GM21528 (cell line): Measurements from ENCODE around the gene OOEP.
A peak's percentile ranks its signal among the peaks of the same experiment; 100 is the strongest.
"Not testable (repeated sequence)": the region's sequence is repeated elsewhere in the genome, so short reads cannot be mapped to it uniquely, and the experiment has no call there.

Source experiments
- ATAC-seq: cut with Tn5 transposase; IDR thresholded peaks from one replicate; pipeline ENCODE4 v1.9.1; 2021; ENCODE audit warnings: mild to moderate bottlenecking, moderate library complexity; ENCODE audit not compliant: unreplicated experiment, low FRiP score

OOEP gene

DNA sequence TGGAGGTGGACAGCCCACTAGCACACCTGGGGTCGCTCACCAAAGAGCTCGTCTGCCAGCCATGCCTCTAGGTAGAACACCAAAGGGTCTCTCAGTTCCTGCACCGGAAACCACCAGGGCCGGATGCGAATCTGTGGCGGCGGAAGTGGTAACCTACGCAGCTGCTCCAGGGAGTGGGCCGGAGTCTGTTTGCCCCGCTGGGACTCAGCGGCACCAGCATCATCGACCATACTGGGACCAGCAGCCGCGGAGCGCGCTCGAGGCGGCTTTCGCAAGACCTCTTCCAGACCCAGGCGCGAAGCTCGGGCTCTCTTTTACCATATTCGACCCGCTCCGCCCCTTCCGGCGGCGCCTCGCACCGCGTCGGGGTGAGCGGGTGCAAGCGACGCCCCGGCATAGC is at the start of gene OOEP:
TSS of gene OOEP (minus strand) at position 335 of the 400 bp plus-strand sequence. CDS start at position 230, 105 bp downstream.
- no peak for ATAC-seq

DNA sequence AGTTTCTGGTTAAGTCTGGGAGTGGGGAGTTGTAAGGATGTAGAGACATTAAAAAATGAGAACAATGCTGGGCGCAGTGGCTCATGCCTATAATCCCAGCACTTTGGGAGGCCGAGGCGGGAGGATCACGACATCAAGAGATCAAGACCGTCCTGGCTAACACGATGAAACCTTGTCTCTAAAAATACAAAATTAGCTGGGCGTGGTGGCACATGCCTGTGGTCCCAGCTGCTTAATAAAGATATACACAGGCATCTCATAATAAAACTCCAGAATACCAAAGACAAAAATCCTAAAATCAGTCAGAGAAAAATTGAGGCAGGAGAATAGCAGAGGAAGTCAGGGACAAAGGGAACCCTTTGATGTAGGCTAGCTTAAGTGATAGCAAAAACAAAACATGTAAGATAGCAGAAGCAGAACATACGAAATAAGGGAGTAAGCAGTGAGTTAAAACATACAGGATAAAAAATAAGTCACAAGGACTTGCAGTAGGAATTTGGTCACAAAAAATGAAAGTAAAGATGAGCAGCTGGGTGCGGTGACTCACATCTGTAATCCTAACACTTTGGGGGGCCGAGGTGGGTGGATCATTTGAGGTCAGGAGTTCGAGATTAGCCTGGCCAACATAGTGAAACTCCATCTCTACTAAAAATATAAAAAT is 48.5 kb upstream of the OOEP start:
- ATAC-seq, result no peak

DNA sequence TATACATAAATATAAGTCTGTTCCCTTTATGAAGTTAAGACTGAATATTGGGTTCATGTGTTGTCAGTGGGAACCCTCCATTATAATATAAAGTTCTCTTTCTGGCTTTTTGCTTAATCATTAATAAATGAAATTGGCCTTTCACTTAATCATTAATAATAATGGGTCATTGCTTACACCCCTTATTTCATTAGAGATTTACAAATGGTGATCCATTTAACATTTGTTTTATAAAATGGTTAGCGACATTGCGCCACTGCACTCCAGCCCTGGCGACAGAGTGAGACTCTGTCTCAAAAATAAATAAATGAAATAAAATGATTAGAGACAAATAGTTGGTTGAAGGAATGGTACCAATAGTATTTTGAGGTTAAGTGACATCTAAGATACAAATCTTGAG is 43.4 kb upstream of the OOEP start:
- no peak for ATAC-seq

DNA sequence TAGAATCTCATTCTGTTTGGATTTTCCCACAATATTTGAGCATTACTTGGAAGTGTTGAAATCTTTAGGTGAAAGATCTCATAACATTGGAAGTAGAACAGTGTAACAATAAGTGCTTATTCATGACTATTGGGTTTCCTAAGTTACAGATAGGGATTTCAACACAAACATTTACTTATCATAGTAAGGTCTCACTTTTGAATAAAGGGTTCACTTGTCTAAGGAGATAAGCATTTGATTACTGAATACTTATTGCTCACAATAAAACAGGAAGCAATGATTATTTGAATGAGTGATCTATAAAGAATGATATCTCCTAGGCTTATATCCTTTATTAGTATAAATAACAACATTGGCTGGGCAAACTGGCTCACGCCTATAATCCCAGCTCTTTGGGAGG is 39.7 kb upstream of the OOEP start:
- no peak for ATAC-seq

DNA sequence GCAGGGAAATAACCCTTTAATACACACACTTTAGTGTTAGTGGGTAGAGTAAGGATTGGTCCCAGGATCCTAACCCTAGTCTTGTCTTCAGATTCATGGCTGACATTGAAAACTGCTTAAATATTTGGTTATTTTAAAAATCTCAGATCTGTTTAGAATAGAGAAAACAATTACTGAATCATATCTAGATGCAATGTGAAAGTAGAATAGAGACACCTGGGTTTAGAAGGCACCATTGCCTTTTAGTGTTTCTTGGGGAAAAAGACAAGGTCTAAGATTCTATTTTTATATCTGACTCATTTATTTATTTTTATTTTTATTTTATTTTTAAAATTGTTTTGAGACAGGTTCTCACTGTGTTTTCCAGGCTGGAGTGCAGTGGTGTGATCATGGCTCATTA is 31.0 kb upstream of the OOEP start:
- no peak for ATAC-seq

DNA sequence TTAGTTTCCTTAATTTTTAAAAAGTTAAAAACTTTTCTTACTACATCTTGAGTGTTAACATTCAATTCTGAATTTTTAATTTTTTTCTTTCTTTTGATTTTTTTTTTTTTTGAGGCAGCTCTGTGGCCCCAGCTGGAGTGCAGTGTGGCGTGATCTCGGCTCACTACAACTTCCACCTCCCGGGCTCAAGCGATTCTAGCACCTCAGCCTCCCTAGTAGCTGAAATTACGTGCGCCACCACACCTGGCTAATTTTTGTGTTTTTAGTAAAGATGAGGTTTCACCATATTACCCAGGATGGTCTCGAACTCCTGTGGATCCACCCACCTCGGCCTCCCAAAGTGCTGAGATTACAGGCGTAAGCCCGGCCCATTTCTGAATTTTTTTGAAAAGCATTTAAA is 26.2 kb upstream of the OOEP start:
- ATAC-seq, result peak; percentile 65

DNA sequence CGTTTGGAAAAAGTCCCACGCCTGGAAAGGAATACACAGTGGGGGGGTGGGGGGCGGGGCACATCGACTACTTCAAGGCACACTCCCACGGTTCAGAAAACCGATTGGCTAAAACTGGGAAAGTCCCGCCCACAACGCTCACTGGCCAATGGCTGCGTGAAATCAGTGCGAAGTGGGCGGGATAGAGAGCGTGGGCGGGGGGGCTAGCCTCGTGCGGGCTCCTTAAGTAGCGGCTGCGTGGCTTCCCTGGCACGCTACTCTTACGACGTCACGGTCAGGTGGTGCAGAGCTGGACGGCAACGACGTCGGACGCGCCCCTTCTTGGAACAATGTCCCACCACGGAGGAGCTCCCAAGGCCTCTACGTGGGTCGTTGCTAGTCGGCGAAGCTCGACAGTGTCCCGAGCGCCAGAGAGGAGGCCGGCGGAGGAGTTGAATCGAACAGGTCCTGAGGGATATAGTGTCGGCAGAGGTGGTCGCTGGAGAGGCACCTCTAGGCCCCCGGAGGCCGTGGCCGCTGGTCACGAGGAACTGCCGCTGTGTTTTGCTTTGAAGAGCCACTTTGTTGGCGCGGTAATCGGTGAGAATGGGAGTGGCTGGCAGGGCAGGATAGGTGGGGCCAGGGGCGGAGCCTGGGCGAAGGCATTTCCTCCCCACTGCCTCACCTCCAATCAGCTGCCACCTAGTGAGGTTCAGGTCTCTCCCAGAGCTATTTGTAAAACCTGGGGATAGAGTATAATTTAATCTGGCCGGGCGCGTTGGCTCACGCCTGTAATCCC is 25.1 kb upstream of the OOEP start, which contains the start of gene DDX43:
TSS of gene DDX43 (plus strand) at position 252 of the 778 bp plus-strand sequence. CDS start at position 330, 78 bp downstream.
- ATAC-seq, result no peak

DNA sequence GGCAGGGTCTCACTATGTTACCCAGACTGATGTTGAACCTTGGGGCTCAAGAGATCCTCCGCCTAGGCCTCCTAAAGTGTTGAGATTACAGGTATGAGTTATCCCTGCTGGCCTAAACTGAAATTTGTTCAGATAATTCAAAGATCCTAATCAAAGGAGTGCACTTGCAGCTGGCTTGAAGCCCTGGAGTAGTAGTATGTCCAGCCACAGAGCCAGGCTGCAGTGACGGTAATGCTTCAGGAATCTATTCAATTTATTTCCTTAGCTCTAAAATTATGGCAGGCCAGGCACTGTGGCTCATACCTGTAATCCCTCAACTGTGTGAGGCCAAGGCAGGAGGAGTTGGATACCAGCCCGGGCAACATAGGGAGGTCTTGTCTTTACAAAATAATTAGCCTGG is 23.6 kb upstream of the OOEP start:
- ATAC-seq, result no peak

DNA sequence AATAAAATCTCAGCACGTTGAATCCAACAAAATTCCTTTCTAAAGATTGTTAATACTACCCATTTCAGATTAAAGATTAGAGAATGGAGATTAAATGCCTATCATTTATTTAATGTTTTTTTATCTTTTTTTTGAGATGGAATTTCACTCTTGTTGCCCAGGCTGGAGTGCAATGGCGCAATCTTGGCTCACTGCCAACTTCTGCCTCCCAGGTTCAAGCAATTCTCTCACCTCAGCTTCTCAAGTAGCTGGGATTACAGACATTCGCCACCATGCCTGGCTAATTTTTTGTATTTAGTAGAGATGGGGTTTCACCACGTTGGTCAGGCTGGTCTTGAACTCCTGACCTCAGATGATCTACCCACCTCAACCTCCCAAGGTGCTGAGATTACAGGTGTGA is 22.5 kb upstream of the OOEP start:
- ATAC-seq, result not testable (repeated sequence)

DNA sequence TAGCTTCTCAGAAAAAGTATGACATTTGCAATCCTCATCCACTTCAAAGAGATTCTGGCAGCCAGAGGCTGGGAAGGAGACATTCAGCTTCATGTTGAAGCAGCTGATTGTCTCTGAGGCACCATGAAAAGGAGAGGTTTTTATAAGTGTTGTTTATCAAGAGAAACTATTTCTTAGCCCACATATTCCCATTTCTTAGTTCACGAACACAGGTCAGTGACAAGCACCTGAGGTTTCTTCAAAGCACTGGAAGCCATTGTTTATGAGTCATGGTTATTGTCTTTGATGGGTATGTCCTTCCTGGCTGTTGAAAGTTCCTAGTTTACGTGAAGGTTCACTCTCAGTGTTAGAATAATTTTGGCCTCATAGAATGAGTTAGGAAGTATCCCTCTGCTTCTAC is 22.0 kb upstream of the OOEP start:
- no peak for ATAC-seq

DNA sequence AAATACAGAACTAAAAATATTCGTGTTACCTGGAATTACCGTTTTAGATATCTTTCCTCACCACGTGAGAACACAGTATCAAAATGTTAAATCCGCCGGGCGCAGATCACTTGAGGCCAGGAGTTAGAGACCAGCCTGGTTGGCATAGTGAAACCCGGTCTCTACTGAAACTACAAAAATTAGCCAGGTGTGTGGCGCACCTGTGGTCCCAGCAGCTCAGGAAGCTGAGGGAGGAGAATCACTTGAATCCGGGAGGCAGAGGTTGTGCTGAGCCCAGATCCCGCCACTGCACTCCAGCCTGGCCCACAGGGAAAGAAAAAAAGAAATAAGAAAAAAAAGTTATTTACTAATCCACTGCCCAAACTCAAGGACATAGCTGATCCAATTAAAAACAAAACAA is 20.2 kb upstream of the OOEP start:
- no peak for ATAC-seq

DNA sequence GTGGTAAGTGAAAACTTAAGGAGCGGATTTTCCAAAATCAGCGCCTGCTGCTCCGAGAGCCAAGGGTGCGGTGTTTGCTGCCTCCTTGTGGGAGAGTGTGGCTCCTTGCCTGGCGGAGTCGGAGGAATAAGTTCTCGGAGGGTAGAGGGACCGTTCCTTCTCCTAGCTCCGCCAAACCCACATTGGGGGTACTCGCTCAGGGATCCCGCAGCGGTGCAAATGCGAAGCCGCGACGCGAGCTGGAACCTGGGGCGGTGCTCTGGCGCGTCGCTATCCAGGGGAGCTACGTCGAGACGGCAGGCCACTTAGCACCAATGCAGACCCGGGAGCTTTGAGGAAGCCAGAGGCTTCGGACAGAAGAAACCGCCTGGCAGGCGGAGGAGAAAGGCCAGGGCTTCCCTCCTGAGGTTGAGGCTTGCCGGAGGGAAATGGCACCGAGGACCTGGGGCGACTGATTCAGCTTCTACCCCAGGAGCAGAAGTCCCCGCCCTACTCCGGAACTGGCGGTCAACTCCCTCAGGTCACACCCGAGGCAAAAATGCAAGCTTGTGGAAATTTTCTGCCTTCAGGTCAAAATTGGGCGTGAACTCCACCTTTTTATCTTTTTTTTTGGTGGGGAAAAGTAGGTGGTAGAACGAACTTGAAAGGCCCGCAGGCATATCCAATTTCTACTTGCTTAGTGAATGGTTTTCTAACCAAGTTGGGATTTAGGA is 19.3 kb upstream of the OOEP start:
- peak; percentile 81 for ATAC-seq

DNA sequence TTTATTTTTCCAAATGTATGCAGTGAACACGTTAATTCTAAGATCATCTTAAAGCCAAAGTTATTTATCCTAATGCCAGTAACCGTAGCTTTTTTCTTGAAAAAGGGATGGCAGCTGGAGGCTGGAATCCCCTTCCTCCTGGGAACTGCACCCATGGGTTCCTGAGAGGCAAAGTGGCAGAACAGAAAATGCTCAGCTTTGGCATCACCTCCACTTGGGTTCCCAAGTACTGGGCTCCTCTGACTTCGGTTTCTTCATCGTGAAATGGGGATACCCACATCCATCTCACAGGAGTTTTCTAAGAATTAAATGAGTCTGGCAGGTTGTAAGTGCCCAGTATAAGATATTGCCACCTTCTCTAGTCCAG is 18.7 kb upstream of the OOEP start:
- no peak for ATAC-seq

DNA sequence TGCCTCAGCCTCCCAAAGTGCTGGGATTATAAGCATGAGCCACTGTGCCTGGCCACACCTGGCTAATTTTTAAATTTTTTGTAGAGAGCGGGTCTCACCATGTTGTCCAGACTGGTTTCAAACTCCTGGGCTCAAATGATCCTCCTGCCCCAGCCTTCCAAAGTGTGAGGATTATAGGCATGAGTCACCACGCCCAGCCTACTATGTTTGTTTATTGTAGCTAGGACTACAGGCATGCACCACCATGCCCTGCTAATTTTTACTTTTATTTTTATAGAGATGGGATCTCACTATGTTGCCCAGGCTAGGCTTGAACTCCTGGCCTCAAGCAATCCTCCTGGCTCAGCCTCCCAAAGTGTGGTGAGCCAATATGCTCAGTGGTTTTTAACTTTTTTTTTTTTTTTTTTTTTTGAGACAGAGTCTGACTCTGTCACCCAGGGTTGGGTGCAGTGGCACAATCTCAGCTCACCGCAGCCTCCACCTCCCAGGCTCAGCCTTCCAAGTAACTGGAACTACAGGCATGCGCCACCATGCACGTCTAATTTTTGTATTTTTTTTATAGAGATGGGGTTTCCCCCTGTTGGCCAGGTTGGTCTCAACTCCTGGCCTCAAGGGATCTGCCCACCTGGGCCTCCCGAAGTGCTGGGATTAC is 12.9 kb upstream of the OOEP start:
- ATAC-seq, result no peak

DNA sequence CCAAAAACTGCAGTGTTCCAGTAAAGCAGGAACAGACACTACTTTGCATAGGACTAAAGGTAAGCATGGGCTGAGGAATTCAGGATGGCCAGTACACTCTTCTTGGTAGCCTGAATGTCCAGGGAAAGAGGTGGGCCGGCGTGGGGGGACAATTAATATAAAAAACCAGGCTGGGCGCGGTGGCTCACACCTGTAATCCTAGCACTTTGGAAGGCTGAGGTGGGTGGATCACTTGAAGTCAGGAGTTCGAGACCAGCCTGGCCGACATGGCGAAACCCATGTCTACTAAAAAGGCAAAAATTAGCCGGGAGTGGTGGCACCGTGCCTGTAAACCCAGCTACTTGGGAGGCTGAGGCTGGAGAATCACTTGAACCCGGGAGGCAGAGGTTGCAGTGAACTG is 11.8 kb upstream of the OOEP start:
- ATAC-seq, result not testable (repeated sequence)

DNA sequence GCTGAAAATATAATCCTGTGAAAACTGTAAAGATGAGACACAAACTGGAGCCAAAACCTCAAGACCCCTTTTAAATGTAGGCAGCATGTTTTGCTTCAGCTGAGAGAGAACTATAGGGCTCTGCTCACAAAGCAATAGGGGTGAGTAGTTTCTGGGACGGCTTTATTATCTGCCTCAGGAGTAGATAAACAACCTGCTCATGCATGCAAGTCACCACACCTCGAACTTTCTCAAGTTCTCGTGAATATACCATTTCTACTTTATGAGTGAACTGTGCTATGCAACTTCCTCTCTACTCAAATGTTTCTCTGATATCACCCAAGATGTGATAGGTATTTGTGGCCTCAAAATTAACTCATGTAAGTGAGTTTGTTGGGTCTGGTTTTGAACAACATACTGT is 7.5 kb upstream of the OOEP start:
- ATAC-seq, result no peak

DNA sequence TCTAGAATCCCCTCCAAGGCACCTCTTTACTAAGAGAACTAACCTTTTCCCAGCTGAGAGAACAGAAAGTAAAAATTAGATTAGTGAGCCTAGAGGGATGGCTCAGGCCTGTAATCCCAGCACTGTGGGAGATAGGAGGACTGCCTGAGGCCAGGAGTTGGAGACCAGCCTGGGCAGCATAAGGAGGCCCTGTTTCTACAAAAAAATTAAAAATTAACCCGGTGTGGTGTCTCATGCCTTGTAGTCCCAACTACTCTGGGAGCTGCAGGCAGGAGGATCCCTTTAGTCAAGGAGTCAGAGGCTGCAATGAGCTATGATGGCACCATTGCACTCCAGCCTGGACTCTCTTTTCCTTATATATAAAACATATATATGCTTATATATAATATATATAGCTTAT is 5.5 kb upstream of the OOEP start:
- ATAC-seq, result no peak

DNA sequence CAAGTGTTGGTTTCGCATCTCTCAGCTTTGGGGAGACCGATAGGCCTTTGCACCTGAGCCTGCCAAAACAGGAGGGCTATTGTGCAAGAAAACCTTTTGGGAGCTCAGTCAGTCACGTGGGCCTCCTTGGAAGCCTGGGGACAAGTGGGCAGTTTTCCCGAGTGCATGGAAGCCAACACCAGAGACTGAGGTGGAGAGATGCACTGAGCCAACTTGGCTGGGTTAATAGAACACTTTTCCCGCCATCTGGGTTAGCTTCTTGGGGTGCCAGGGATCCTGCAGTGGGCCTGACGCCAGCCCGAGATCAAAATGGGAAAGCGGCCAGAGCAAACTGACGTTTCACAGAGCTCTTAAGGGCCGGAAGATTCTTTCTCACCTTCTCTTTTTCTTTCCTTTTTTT is 2.8 kb upstream of the OOEP start:
- ATAC-seq, result no peak

DNA sequence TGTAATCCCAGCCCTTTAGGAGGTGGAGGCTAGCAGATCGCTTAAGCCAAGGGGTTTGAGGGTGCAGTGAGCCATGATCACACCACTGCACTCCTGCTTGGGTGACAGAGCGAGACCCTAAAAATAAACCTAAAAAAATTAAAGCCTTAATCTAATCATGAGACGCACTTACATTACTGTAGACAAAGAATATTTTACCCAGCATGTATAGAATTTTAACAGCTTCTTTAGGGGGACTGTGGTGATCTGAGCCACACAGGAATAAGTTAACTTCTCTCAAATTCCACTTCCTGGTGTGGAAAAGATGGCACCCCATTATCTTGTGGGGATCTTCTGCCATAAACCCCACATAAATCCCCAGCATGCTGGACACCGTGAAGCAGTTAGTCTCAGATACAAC is 2.3 kb upstream of the OOEP start:
- no peak for ATAC-seq

DNA sequence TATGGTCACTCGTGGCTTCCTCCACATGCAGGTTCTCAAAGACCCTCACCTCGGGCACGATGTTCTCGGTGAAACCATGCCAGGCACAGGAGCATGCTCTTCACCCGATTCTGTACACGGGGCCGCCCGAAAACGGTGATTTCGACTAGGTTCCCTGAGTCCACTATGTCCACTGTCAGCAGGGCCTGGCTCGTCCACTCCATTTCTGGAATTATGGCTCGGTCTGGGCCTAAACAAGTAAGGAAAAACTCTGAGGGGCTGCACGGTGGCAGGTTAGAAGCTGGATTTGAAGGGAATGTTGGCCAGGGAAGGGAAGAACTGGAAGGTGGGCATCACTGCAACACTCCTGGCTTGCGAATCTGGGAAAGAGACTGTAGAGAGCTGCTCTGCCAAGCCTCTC is 540 bp downstream of the OOEP start:
- no peak for ATAC-seq

DNA sequence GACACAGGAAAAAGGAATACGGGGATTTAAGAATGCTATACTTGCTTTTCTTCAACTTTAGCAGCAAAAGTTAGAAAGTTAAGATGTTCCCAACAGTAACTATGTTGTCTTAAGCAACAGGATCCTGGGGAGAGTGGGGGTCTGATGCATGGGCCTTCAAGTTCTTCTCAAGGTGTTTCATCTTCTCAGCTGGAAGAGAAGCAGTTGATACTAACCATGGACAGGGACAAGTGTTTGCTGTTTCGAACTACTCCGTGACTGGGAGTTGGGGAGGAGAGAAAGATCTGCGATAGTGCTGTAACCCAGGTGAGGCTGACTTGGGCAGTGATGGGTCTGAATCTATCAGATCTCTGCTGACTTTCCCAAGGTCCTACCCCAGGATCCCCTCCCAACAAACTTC is 1.0 kb downstream of the OOEP start:
- ATAC-seq, result no peak
